ENCODE measurements around the gene ANAPC1.
A peak's percentile ranks its signal among the peaks of the same experiment; 100 is the strongest.
"Not testable (repeated sequence)": the region's sequence is repeated elsewhere in the genome, so short reads cannot be mapped to it uniquely, and the experiment has no call there.

ANAPC1 gene

GRCh38 chr2:111910609-111911277 is 26.8 kb upstream of the ANAPC1 start:
- DNase-seq (ENCODE audit: low read depth in 2 of 2), result no peak
- TF ChIP-seq, protein P1, sequence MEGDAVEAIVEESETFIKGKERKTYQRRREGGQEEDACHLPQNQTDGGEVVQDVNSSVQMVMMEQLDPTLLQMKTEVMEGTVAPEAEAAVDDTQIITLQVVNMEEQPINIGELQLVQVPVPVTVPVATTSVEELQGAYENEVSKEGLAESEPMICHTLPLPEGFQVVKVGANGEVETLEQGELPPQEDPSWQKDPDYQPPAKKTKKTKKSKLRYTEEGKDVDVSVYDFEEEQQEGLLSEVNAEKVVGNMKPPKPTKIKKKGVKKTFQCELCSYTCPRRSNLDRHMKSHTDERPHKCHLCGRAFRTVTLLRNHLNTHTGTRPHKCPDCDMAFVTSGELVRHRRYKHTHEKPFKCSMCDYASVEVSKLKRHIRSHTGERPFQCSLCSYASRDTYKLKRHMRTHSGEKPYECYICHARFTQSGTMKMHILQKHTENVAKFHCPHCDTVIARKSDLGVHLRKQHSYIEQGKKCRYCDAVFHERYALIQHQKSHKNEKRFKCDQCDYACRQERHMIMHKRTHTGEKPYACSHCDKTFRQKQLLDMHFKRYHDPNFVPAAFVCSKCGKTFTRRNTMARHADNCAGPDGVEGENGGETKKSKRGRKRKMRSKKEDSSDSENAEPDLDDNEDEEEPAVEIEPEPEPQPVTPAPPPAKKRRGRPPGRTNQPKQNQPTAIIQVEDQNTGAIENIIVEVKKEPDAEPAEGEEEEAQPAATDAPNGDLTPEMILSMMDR (IDR thresholded peaks at IDR 0.05; ENCODE audit: low read depth, low read length), result no peak
- no peak overlapping the region for H3K4me3 ChIP-seq (replicated peaks in 1 of 2; ENCODE audit: low read depth in 2 of 2, low read length in 2 of 2)

- not testable (repeated sequence) for H3K4me3 ChIP-seq (replicated peaks in 1 of 2; ENCODE audit: low read depth in 2 of 2, low read length in 2 of 2); DNase-seq (ENCODE audit: low read depth in 2 of 2)
Measured at GRCh38 chr2:111909997-111910396, 26.0 kb upstream of the ANAPC1 start.

GRCh38 chr2:111909079-111909478 is 25.1 kb upstream of the ANAPC1 start:
- no peak for DNase-seq (ENCODE audit: low read depth in 2 of 2)
- TF ChIP-seq, protein P1 (IDR thresholded peaks at IDR 0.05; ENCODE audit: low read depth, low read length), result no peak
- H3K4me3 ChIP-seq (replicated peaks in 1 of 2; ENCODE audit: low read depth in 2 of 2, low read length in 2 of 2), result no peak overlapping the region

GRCh38 chr2:111908578-111908977 is 24.6 kb upstream of the ANAPC1 start:
- no peak overlapping the region for H3K4me3 ChIP-seq (replicated peaks in 1 of 2; ENCODE audit: low read depth in 2 of 2, low read length in 2 of 2)
- TF ChIP-seq, protein P1 (IDR thresholded peaks at IDR 0.05; ENCODE audit: low read depth, low read length), result no peak

GRCh38 chr2:111905990-111906735 is 22.2 kb upstream of the ANAPC1 start:
- DNase-seq (ENCODE audit: low read depth in 2 of 2), result peak; percentile 11 to 26
- TF ChIP-seq, protein P1 (IDR thresholded peaks at IDR 0.05; ENCODE audit: low read depth, low read length), result no peak
- no peak overlapping the region for H3K4me3 ChIP-seq (replicated peaks in 1 of 2; ENCODE audit: low read depth in 2 of 2, low read length in 2 of 2)

More at GRCh38 chr2:111908578-111908977, 24.6 kb upstream of the ANAPC1 start:
- DNase-seq (ENCODE audit: low read depth in 2 of 2), result no peak

DNA sequence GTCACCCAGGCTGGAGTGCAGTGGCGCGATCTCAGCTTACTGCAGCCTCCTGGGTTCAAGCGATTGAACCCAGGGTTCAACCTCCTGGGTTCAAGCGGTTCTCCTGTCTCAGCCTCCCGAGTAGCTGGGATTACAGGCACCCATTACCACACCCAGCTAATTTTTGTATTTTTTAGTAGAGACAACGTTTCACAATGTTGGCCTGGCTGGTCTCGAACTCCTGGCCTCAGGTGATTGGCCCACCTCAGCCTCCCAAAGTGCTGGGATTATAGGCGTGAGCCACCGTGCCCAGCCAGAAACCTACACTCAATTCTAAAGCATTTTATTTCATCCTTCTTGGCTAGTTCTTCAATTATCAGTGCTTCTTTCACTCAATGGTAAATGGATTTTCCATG is 21.5 kb upstream of the ANAPC1 start:
- DNase-seq (ENCODE audit: low read depth in 2 of 2); H3K4me3 ChIP-seq (replicated peaks in 1 of 2; ENCODE audit: low read depth in 2 of 2, low read length in 2 of 2): not testable (repeated sequence)

DNA sequence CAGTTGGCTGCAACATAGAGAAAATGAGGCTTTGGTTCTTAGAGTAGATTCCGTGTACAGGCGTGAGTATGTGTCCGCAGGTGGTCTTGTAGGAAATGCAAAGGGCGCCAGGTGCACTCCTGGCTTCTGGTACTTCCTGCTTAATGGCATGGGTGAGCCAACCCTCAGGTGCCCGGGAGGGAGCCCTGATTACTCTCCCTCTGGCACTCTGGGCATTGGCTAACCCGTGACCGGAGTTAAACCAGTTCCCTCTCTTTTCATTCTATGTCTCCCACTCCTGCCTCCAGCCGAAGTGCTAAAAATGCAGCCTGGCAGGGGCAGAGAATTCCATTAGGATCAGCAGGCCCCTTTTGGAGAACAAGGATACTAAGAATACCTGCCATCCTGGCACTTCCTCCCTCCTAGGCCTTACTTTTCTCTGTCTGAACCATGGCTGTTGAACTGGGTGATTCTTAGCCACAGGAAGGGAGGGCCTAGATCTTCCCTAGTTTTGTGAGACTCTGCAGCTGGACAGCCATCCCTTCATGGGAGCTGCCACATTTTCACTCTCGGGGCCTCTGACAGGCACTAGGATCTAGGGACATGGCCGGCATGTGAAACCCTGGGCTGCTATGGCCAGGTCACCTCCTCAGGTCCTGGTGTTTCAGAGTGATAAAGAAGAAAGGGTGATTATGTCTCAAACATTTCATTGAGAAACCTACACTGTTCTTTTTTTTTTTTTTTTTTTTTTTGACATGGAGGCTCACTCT is 20.9 kb upstream of the ANAPC1 start:
- TF ChIP-seq, protein P1 (IDR thresholded peaks at IDR 0.05; ENCODE audit: low read depth, low read length), result no peak
- no peak overlapping the region for H3K4me3 ChIP-seq (replicated peaks in 1 of 2; ENCODE audit: low read depth in 2 of 2, low read length in 2 of 2)
- DNase-seq (ENCODE audit: low read depth in 2 of 2), result no peak
